Pulmonary artery endothelial cell (primary cell): ENCODE data around the gene PRR5L. TPM values are rescaled to one million over a fixed set of nuclear protein-coding genes. Genes with fewer than 3 reads are reported as not detected.

Experiments used
- DNase-seq: peaks from one replicate; pipeline ENCODE4 v3.0.0-alpha.2; 2011; ENCODE audit warnings: low read depth, low spot score
- total RNA-seq: library from RNA; depleted of rRNA; stranded (reverse); fragments of >200 nt; gene quantifications from 2 replicates; pipeline ENCODE4 v1.2.3, GENCODE V29; 2014

Gene PRR5L
- total RNA-seq, 1 donor from 2014 or later, result 9.6 TPM

- no peak for DNase-seq
Measured at GRCh38 chr11:36432738-36433137, 136.7 kb downstream of the PRR5L start.

GRCh38 chr11:36436064-36436463 is 140.0 kb downstream of the PRR5L start:
- DNase-seq, result no peak

- DNase-seq, result no peak
Measured at GRCh38 chr11:36436589-36436988, 140.5 kb downstream of the PRR5L start.

GRCh38 chr11:36437413-36437812 is 141.3 kb downstream of the PRR5L start:
- no peak for DNase-seq

- no peak for DNase-seq
Measured at GRCh38 chr11:36438126-36438525, 142.0 kb downstream of the PRR5L start.

GRCh38 chr11:36441610-36442208 is 145.6 kb downstream of the PRR5L start:
- DNase-seq, result no peak

GRCh38 chr11:36443661-36444060 is 147.6 kb downstream of the PRR5L start:
- no peak for DNase-seq

- DNase-seq, result no peak
Measured at GRCh38 chr11:36446135-36446534, 150.0 kb downstream of the PRR5L start.

GRCh38 chr11:36447514-36447913 is 151.4 kb downstream of the PRR5L start:
- no peak for DNase-seq

GRCh38 chr11:36447947-36448346 is 151.9 kb downstream of the PRR5L start:
- no peak for DNase-seq

- DNase-seq, result no peak
Measured at GRCh38 chr11:36449561-36450096, 153.5 kb downstream of the PRR5L start.

- no peak for DNase-seq
Measured at GRCh38 chr11:36450110-36450572, 154.1 kb downstream of the PRR5L start.

- no peak for DNase-seq
Measured at GRCh38 chr11:36451045-36451444, 155.0 kb downstream of the PRR5L start.

- DNase-seq, result no peak
Measured at GRCh38 chr11:36451681-36452080, 155.6 kb downstream of the PRR5L start.

- no peak for DNase-seq
Measured at GRCh38 chr11:36452236-36452940, 156.3 kb downstream of the PRR5L start.

GRCh38 chr11:36452961-36453360 is 156.9 kb downstream of the PRR5L start:
- no peak for DNase-seq

- no peak for DNase-seq
Measured at GRCh38 chr11:36453678-36454077, 157.6 kb downstream of the PRR5L start.

- DNase-seq, result no peak
Measured at GRCh38 chr11:36454551-36454940, 158.5 kb downstream of the PRR5L start.

GRCh38 chr11:36454941-36455631 is 159.0 kb downstream of the PRR5L start:
- no peak for DNase-seq

- DNase-seq, result peak; percentile 41
Measured at GRCh38 chr11:36455658-36456111, 159.6 kb downstream of the PRR5L start.

- DNase-seq, result no peak
Measured at GRCh38 chr11:36456156-36456555, 160.1 kb downstream of the PRR5L start.
